GM12875 (cell line): Measurements from ENCODE around the gene ADAMTS12.

Experiments
- H3K4me3 ChIP-seq: one replicate; pipeline ENCODE4 v1.5.1; 2011; ENCODE audit warnings: low read depth, low read length, control low read depth
- TF ChIP-seq, protein P1 (sequence below): IDR thresholded peaks from 2 replicates; pipeline ENCODE4 v1.5.1; 2011; ENCODE audit warnings: low read depth, mild to moderate bottlenecking, control low read depth, inconsistent platforms, low read length, moderate library complexity, borderline replicate concordance; ENCODE audit not compliant: insufficient read depth

The ADAMTS12 gene

DNA sequence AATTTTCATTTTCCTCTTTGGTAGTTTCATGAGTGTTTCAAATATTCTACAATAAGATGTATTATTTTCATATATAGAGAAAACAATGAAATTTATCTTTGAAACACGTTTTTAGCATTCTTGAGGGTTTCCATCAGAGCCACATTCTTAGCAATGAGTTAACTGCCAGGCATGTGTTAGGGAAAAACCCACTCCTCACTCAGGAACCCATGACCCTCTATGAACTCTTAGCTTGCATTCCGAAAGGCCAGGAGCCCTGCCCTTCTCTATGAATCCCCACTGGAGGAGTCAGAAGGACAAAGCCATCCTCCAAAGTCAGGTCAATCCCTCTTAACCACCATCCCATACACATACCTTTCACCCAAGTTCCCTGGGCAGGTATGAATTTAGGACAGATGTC, 57.5 kb downstream of the ADAMTS12 start:
- no peak overlapping the region for H3K4me3 ChIP-seq
- TF ChIP-seq, protein P1, sequence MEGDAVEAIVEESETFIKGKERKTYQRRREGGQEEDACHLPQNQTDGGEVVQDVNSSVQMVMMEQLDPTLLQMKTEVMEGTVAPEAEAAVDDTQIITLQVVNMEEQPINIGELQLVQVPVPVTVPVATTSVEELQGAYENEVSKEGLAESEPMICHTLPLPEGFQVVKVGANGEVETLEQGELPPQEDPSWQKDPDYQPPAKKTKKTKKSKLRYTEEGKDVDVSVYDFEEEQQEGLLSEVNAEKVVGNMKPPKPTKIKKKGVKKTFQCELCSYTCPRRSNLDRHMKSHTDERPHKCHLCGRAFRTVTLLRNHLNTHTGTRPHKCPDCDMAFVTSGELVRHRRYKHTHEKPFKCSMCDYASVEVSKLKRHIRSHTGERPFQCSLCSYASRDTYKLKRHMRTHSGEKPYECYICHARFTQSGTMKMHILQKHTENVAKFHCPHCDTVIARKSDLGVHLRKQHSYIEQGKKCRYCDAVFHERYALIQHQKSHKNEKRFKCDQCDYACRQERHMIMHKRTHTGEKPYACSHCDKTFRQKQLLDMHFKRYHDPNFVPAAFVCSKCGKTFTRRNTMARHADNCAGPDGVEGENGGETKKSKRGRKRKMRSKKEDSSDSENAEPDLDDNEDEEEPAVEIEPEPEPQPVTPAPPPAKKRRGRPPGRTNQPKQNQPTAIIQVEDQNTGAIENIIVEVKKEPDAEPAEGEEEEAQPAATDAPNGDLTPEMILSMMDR = no peak

DNA sequence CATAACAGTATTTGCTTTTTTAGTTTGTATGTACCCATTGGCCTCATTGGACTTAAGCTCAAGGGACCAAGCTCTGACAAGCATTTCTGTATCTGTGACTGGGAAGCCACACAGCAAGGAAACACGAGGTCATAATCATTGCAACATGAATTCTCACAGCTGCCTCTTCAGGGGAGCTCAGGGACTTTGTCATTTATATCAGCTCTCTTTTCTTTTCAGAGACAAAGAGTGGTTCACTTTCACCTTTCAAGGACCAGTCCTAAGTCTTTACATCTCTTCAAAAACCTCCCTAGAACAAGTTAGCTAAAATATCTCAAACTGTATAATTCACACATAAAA, 58.6 kb downstream of the ADAMTS12 start:
- no peak overlapping the region for H3K4me3 ChIP-seq
- TF ChIP-seq, protein P1 = no peak

DNA sequence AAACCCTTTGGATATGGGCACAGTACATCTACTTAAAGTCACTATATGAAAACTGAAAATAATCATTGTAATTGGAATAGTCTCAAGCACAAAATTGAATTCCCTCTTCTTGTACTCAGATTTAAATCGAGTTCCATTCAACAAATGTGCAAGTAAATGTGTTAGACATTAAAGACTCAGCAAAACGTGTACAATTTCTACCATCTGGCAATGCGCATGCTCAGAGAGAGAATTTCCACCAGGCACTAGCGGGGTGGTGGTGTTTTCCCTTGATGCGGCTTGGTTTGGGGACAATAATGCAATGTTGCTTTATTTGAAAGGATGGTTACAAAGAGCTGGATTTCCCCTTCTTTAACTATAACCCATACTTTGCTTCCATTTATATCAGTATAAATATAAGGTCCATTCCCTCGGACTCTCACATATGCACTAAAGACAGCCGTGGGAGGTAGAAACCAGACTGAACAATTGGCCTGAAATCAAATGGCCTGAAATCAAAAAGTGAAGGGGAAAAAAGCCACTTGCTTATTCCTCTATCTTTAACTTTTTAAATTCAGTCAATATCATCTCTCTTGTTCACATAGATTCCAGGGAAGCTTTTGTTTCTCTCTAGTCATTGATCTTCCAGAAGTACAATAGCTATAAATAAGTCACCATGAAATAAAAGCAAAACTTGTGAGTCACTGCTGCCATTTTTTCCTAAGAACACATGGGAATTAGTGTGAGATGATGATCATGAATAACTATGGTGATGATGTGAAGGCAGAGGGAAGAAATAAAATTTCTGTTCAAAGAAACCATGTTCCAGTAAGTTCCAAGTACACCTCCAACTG, 59.2 kb downstream of the ADAMTS12 start:
- no peak overlapping the region for H3K4me3 ChIP-seq
- TF ChIP-seq, protein P1 = no peak

DNA sequence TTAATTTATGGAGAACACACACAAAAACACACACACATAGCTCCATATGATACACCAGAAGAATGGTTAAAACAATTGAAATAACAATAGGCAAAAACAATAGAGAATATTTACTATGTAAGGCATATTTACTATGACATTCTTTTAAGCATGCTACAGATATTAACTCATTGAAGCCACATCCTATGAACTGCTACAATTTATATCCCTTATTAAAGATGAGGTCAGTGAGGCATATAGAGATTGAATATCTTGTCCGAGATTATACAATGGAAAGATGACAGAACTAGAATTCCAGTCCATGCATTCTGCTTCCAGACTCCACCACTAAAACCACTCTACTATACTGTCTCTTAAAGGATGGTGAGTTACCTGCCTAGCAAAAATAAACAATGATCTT, 60.7 kb downstream of the ADAMTS12 start:
- H3K4me3 ChIP-seq = no peak overlapping the region
- TF ChIP-seq, protein P1 = no peak

DNA sequence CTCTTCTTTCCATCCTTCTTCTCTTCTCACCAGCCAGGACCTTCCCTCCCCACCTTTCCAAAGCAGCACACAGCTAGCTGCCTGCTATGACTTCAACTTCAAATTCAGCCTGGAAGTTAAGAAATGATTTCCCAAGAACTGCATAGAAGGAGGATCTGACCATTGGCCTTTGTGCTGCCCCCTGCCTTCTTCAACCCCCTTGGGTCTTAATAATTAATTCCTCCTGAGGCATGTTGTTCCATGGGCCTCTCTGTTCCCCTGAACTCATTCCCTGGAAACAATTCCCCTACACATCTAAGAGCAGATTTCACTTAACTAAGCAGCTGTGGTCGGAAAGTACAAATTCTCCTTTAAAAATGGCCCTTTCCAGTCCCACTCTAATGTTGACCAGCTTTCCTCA, 62.4 kb downstream of the ADAMTS12 start:
- TF ChIP-seq, protein P1 = no peak
- no peak overlapping the region for H3K4me3 ChIP-seq

DNA sequence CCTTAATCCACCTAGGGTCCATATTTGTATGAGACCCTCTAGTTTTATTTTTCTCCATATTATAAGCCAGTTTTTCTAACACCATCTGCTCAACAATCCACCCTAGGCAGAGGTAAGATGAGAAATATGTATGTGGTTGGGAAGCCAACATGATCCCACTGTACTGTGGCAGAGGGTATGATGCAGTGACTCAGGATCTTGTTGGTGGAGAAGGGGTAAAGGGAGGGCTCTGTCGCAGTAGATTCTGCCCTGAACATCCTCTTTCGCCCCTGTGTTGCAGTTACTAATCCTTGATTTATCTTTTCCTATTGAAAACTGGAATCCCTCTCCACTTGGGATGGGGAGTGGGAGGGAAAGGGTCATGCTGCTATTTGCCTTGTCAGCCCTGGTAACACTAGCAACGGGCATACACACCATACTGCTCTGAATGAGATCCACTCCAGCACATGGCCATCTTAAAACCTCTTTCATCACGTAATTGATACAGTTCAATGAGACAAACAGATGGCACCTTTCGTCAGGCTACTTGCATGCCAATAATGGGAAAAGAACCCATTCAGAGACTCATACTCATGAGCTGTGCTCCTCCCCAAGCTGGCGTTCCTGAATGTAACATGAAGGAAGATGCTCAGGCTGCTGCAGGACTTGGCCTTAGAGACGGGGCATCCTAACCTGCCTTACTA, 63.0 kb downstream of the ADAMTS12 start:
- H3K4me3 ChIP-seq = no peak overlapping the region

More for the DNA sequence above, 63.0 kb downstream of the ADAMTS12 start:
- TF ChIP-seq, protein P1 = no peak
